Smooth muscle cell (in vitro differentiated cells): Measurements from ENCODE around the gene PHEX. TPM values are rescaled to one million over a fixed set of nuclear protein-coding genes. Genes with fewer than 3 reads are reported as not detected.

Experiments
- DNase-seq: peaks from one replicate; lab custom pipeline; 2025; ENCODE audit not compliant: unreplicated experiment; lab: John Stamatoyannopoulos, UW
- H2AFZ ChIP-seq: fragments of 200-600 bp; sonication (generic); 2 replicates; pipeline ENCODE4 v1.6.0; 2016; ENCODE audit warnings: antibody characterized with exemption, low read depth, mild to moderate bottlenecking
- H3F3A ChIP-seq: fragments of 200-600 bp; sonication (generic); 2 replicates; pipeline ENCODE4 v1.6.0; 2017; ENCODE audit warnings: antibody characterized with exemption, low read depth
- H3K27ac ChIP-seq: fragments of 200-600 bp; sonication (generic); 2 replicates; pipeline ENCODE4 v1.5.1; 2016; ENCODE audit warnings: low read depth, mild to moderate bottlenecking
- H3K27me3 ChIP-seq: fragments of 200-600 bp; sonication (generic); 2 replicates; pipeline ENCODE4 v1.6.1; 2016; ENCODE audit warnings: low read depth, mild to moderate bottlenecking
- H3K36me3 ChIP-seq: fragments of 200-600 bp; sonication (generic); 2 replicates; pipeline ENCODE4 v1.5.1; 2016; ENCODE audit warnings: low read depth
- H3K4me1 ChIP-seq: fragments of 200-600 bp; sonication (generic); 2 replicates; pipeline ENCODE4 v1.5.1; 2016; ENCODE audit warnings: low read depth
- H3K4me2 ChIP-seq: fragments of 200-600 bp; sonication (generic); 2 replicates; pipeline ENCODE4 v1.6.0; 2016; ENCODE audit warnings: mild to moderate bottlenecking
- H3K4me3 ChIP-seq: fragments of 200-600 bp; sonication (generic); 2 replicates; pipeline ENCODE4 v1.5.1; 2016; ENCODE audit warnings: mild to moderate bottlenecking
- H3K79me2 ChIP-seq: fragments of 200-600 bp; sonication (generic); 2 replicates; pipeline ENCODE4 v1.6.0; 2016; ENCODE audit warnings: low read depth, mild to moderate bottlenecking
- H3K9ac ChIP-seq: fragments of 200-600 bp; sonication (generic); 2 replicates; pipeline ENCODE4 v1.6.0; 2016; ENCODE audit warnings: low read depth
- H3K9me3 ChIP-seq: fragments of 200-600 bp; sonication (generic); replicated peaks from 2 replicates; pipeline ENCODE4 v1.5.1; 2016; ENCODE audit warnings: low read depth
- H4K20me1 ChIP-seq: fragments of 200-600 bp; sonication (generic); 2 replicates; pipeline ENCODE4 v1.6.0; 2016; ENCODE audit warnings: low read depth
- CTCF ChIP-seq: fragments of 200-600 bp; sonication (generic); IDR thresholded peaks from 2 replicates; pipeline ENCODE4 v1.5.1; 2017; ENCODE audit warnings: borderline replicate concordance, mild to moderate bottlenecking, antibody characterized with exemption; ENCODE audit not compliant: insufficient read depth, poor library complexity, severe bottlenecking
- WGBS: methylation state at CpG from one replicate; pipeline ENCODE4 v1.1.7; 2016; ENCODE audit warnings: low lambda C conversion rate; 5-methylcytosine and 5-hydroxymethylcytosine counted together
- polyA plus RNA-seq: library from polyadenylated mRNA; unstranded; fragments of >200 nt; fragmentation: Nextera tagmentation; extraction: Ambion mirVana; gene quantifications from 2 replicates; pipeline ENCODE4 v1.2.1, GENCODE V29; 2016
- total RNA-seq: library from RNA; depleted of rRNA; stranded (reverse); fragments of >200 nt; gene quantifications from 2 replicates; pipeline ENCODE4 v1.2.3, GENCODE V29; 2014

PHEX gene
- total and polyA plus RNA-seq, 2 experiments from 2014 or later: not detected

- H3K9me3 ChIP-seq: no peaks in the 10 kb centered on the region
- no peak overlapping the region for H2AFZ ChIP-seq
- H3K4me2 ChIP-seq: no peak overlapping the region
- H3K4me1 ChIP-seq: no peaks in the 10 kb centered on the region
- H3K27me3 ChIP-seq: no peaks in the 10 kb centered on the region
- 78% methylated on average over 6 of the region's 6 CpGs for WGBS
- no peaks in the 10 kb centered on the region for H3F3A ChIP-seq
- no peak overlapping the region for H3K4me3 ChIP-seq
- no peaks in the 10 kb centered on the region for H4K20me1 ChIP-seq
- H3K27ac ChIP-seq: peak overlapping the region; percentile 66
- no peak for TF ChIP-seq CTCF
- DNase-seq: no peak
- H3K9ac ChIP-seq: no peak overlapping the region
- H3K79me2 ChIP-seq: no peaks in the 10 kb centered on the region
- H3K36me3 ChIP-seq: no peaks in the 10 kb centered on the region
These were observed 92.0 kb downstream of the PHEX start for GRCh38 chrX:22124098-22124497.

DNA sequence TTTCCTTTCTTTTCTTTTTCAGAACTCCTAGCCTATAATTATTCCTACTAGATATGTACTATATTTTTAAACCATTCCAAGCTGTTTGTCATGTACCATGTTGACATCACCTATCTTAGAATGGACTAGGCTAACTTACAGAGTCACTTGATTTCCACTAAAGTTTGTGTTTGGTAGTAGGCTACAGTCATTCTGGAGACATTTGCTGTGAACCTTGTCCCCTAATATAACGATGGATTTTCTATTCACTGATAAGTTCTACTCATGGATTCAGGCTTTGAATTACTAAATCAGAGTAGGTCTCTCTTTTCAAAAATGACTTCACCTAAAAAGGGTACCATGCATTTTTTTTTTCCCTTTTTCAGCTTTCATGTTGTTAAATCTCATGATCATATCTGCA lies 93.4 kb downstream of the PHEX start:
- Histone ChIP-seq H3K4me1 (no peaks in the 10 kb centered on the region), H3K9ac (no peak overlapping the region), H3K4me2 (no peak overlapping the region), H3K79me2 (no peaks in the 10 kb centered on the region), H3F3A (no peaks in the 10 kb centered on the region), H3K9me3 (no peaks in the 10 kb centered on the region), H2AFZ (no peak overlapping the region), H3K4me3 (no peak overlapping the region), H4K20me1 (no peaks in the 10 kb centered on the region), H3K27ac (no peak overlapping the region), H3K27me3 (no peaks in the 10 kb centered on the region), H3K36me3 (no peaks in the 10 kb centered on the region)
- no peak for DNase-seq
- TF ChIP-seq CTCF: no peak
- 42% methylated on average over 1 of the region's 1 CpG for WGBS

DNA sequence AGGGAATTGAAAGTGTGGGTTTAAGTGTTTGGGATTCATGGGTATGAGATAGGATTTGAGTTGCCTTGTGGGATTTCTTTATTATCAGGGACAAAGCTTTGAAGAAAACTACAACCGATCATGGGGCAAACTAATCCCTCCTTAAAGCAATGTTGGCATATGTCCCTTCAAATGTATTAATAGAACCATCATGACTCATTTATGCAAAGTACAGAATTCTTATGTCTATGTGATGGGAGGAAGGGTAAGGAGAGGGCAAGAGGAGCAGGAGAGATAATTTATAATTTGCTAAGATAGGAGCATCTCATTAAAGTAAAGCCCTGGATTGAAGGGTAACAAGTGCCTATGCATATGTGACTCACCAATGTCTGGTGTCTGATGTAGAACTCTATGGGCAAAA lies 94.2 kb downstream of the PHEX start:
- no peaks in the 10 kb centered on the region for H4K20me1 ChIP-seq
- H3K36me3 ChIP-seq: no peaks in the 10 kb centered on the region
- DNase-seq: no peak
- H3K9ac ChIP-seq: no peak overlapping the region
- H2AFZ ChIP-seq: no peak overlapping the region
- no peaks in the 10 kb centered on the region for H3K4me1 ChIP-seq
- TF ChIP-seq CTCF: no peak
- 56% methylated on average over 1 of the region's 1 CpG for WGBS
- H3K79me2 ChIP-seq: no peaks in the 10 kb centered on the region
- no peak overlapping the region for H3K4me3 ChIP-seq
- H3K4me2 ChIP-seq: no peak overlapping the region
- H3K27me3 ChIP-seq: no peaks in the 10 kb centered on the region
- no peak overlapping the region for H3K27ac ChIP-seq
- no peaks in the 10 kb centered on the region for H3K9me3 ChIP-seq
- H3F3A ChIP-seq: no peaks in the 10 kb centered on the region

- Histone ChIP-seq H3K9ac (no peak overlapping the region), H3K4me2 (no peak overlapping the region), H3K27me3 (no peaks in the 10 kb centered on the region), H3K4me3 (no peak overlapping the region), H3F3A (no peaks in the 10 kb centered on the region), H3K36me3 (no peaks in the 10 kb centered on the region), H3K27ac (no peak overlapping the region), H3K79me2 (no peaks in the 10 kb centered on the region), H3K4me1 (no peaks in the 10 kb centered on the region), H3K9me3 (no peaks in the 10 kb centered on the region), H4K20me1 (no peaks in the 10 kb centered on the region), H2AFZ (no peak overlapping the region)
- no peak for DNase-seq
- WGBS: 75% methylated on average over 4 of the region's 4 CpGs
- no peak for TF ChIP-seq CTCF
These were observed 96.8 kb downstream of the PHEX start for GRCh38 chrX:22128961-22129360.
